Gastrocnemius medialis (tissue), 4 donors: ENCODE measurements around the gene LUC7L3. TPM values are rescaled to one million over a fixed set of nuclear protein-coding genes. Genes with fewer than 3 reads are reported as not detected.

Source experiments
- ATAC-seq, 2 donors: fragments of 150-250 bp; one replicate each; pipeline ENCODE4 v1.9.1; 2016
- DNase-seq, 2 donors: peaks; one replicate each; pipeline ENCODE4 v3.0.0-alpha.2; 2019
- H3K27ac ChIP-seq, 4 donors: fragments of 200-600 bp; sonication (generic); 1 replicate in 1 of 4; 2 replicates in 3 of 4; pipeline ENCODE4 v1.5.1; 2016 to 2018; ENCODE audit warnings: mild to moderate bottlenecking in 2 of 4, moderate library complexity in 1 of 4
- H3K27me3 ChIP-seq, 3 donors: fragments of 200-600 bp; sonication (generic) in 2 of 3; 1 replicate in 1 of 3; 2 replicates in 2 of 3; pipeline versions ENCODE4 v1.5.1 to v1.6.0; 2016 to 2019; ENCODE audit warnings: mild to moderate bottlenecking in 1 of 3, moderate library complexity in 1 of 3
- H3K36me3 ChIP-seq, 2 donors: fragments of 200-600 bp; sonication (generic) in 1 of 2; one replicate each; pipeline ENCODE4 v1.5.1; 2017 to 2018
- H3K4me1 ChIP-seq, 2 donors: fragments of 200-600 bp; sonication (generic) in 1 of 2; one replicate each; pipeline ENCODE4 v1.5.1; 2016 to 2017; ENCODE audit warnings: mild to moderate bottlenecking in 2 of 2
- H3K4me3 ChIP-seq, 4 donors: fragments of 200-600 bp; sonication (generic) in 3 of 4; 1 replicate in 1 of 4; 2 replicates in 3 of 4; pipeline ENCODE4 v1.5.1; 2016 to 2019; ENCODE audit warnings: mild to moderate bottlenecking in 2 of 4
- H3K9me3 ChIP-seq, 3 donors: fragments of 200-600 bp; sonication (generic) in 2 of 3; 1 replicate in 1 of 3; 2 replicates in 2 of 3; pipeline ENCODE4 v1.5.1; 2016 to 2019
- POLR2A ChIP-seq, 2 donors: fragments of 450-650 bp; IDR thresholded peaks; one replicate each; pipeline ENCODE4 v1.6.1; 2017; ENCODE audit warnings: antibody characterized with exemption in 2 of 2, mild to moderate bottlenecking in 2 of 2, moderate library complexity in 2 of 2
- in situ Hi-C, 4 donors: fragments of 200-750 bp; cut with MboI; loops; one replicate each; pipeline versions ENCODE4 v1.15.0 to v1.8.0; 2017; ENCODE audit warnings: low sequenced_read_pairs in 4 of 4
- intact Hi-C: fragments of 100-400 bp; cut with DNase I; formaldehyde crosslinking; loops from one replicate; pipeline ENCODE4 v1.15.1; 2023; ENCODE audit warnings: low total_unique reads
- total RNA-seq, 4 donors: library from RNA; depleted of rRNA; stranded (reverse); fragments of >200 nt; gene quantifications; one replicate each; pipeline versions ENCODE4 v1.1.0 to v1.2.3, GENCODE V29; 2016
- TF ChIP-seq, protein P1 (sequence below), 5 experiments: fragments of 450-650 bp in 3 of 5; fragments of 200-600 bp in 2 of 5; sonication (generic) in 2 of 5; IDR thresholded peaks in 4 of 5; conservative IDR thresholded peaks in 1 of 5; 1 replicate in 4 of 5; 2 replicates in 1 of 5; pipeline ENCODE4 v1.5.1; 2016 to 2019; ENCODE audit warnings: antibody characterized with exemption in 5 of 5, mild to moderate bottlenecking in 3 of 5, moderate library complexity in 3 of 5

The LUC7L3 gene
- total RNA-seq, 4 donors from 2014 or later = 10.4 to 67.3 (median 25.7) TPM

DNA sequence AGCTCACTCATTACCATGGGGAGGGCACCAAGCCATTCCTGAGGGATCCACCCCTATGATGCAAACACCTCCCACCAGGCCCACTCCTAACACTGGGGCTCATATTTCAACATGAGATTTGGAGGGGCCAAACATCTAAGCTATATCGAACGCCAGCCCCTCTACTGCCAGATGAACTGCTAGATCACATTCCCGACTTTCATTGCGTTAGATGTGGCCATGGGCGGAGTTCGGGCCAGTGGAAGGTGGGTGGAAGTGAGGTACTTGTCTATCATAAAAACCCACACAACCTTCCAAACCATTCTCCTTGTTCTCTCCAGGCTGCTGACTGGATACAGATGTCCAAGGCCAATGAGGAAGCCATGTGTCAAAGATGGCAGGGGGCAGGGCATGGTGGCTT, 75.0 kb downstream of the LUC7L3 start:
- in situ Hi-C loops (no loop called here), intact Hi-C loops (no loop called here)
- Histone ChIP-seq H3K36me3 (no peaks in the 10 kb centered on the region), H3K27ac (no peak overlapping the region), H3K4me3 (no peak overlapping the region), H3K9me3 (no peaks in the 10 kb centered on the region), H3K27me3 (no peaks in the 10 kb centered on the region), H3K4me1 (peaks cover 0 to 3% of the 10 kb centered on the region in 2 donors)
- TF ChIP-seq, protein P1, sequence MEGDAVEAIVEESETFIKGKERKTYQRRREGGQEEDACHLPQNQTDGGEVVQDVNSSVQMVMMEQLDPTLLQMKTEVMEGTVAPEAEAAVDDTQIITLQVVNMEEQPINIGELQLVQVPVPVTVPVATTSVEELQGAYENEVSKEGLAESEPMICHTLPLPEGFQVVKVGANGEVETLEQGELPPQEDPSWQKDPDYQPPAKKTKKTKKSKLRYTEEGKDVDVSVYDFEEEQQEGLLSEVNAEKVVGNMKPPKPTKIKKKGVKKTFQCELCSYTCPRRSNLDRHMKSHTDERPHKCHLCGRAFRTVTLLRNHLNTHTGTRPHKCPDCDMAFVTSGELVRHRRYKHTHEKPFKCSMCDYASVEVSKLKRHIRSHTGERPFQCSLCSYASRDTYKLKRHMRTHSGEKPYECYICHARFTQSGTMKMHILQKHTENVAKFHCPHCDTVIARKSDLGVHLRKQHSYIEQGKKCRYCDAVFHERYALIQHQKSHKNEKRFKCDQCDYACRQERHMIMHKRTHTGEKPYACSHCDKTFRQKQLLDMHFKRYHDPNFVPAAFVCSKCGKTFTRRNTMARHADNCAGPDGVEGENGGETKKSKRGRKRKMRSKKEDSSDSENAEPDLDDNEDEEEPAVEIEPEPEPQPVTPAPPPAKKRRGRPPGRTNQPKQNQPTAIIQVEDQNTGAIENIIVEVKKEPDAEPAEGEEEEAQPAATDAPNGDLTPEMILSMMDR (IDR thresholded peaks at IDR 0.05 in 4 of 5, conservative IDR thresholded peaks at IDR 0.05 in 1 of 5) = no peak
- TF ChIP-seq POLR2A (IDR thresholded peaks at IDR 0.05) = no peak
- ATAC-seq (no peak), DNase-seq (no peak)

DNA sequence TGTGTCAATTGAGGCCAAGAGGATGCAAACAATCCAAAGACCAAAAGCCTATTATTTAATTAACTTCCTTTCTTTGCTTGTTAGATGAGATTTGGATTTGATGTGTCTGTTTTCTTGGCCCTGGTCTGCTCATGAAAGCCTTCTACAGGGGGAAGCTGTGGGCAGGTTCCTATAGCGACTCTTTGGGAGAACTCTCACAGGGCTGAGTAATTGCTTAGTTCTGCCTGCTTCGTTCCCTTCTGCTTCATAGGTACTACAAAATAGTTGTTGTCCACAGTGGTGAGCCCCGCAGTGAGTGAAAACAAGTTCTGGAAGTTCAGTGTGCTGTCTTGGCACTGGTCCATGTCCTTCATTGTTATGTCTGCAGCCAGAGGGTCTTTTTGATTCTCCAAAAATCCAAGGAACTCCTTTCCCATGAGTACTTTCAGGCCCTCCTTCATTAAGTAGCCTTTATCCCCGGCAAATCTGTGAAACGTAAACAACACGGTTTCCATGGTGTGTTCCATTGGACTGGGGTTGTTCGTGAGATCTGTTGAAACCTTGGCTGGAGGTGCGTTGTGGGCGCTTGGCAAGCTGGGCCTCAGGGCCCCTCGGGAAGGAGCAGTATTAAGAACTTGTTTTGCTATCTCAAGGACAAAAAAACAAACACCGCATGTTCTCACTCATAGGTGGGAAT, 77.9 kb downstream of the LUC7L3 start:
- DNase-seq = no peak
- Histone ChIP-seq H3K36me3 (no peaks in the 10 kb centered on the region), H3K27me3 (no peaks in the 10 kb centered on the region), H3K4me3 (no peak overlapping the region), H3K4me1 (peaks cover 0 to 3% of the 10 kb centered on the region in 2 donors), H3K9me3 (no peaks in the 10 kb centered on the region), H3K27ac (no peak overlapping the region)
- TF ChIP-seq POLR2A (IDR thresholded peaks at IDR 0.05) = no peak
- TF ChIP-seq, protein P1 (IDR thresholded peaks at IDR 0.05 in 4 of 5, conservative IDR thresholded peaks at IDR 0.05 in 1 of 5) = no peak
- intact Hi-C loops = no loop called here
- in situ Hi-C loops = no loop called here
- ATAC-seq = no peak

DNA sequence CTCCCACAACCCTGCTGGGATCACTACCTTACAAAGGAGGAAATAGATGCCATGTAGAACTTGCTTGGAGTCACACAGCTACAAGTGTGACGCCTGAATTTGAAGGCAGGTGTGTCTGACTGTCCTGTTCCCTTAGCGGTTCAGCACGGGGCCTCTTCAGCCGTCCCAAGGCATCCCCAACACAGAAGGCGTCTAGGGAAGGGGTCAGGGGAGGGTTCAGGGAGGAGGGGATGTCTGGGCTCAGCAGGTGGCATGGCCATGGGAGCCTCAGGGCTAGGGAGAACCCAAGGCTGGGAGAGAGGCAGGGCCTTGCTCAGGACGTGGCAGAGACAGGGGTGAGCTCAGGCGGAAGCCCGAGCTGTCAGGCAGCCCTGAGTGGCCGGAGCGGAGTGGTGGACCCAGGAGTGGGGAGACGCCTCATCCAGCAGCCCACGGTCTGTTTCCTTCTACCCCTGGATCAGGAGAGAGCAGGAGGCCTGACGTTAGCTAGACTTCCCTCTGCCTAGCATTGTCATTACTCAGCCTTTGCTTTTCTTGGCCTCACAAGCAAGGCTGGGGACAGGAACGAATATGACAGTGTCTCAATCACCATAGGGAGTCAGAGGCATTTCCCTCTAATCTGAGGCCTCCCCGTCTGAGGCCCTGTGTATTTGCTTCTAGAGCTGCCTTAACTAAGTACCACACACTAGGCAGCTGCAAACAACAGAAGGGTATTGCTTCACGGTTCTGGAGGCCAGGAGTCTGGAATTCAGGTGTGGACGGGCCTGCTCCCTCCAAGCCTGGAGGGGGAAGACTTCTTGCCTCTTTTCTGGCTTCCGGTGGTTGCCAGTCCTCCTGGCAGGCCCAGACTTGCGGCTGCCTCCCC, 79.3 kb downstream of the LUC7L3 start:
- TF ChIP-seq, protein P1 (IDR thresholded peaks at IDR 0.05 in 4 of 5, conservative IDR thresholded peaks at IDR 0.05 in 1 of 5) = no peak
- no peak for TF ChIP-seq POLR2A (IDR thresholded peaks at IDR 0.05)
- Histone ChIP-seq H3K36me3 (no peaks in the 10 kb centered on the region), H3K27ac (no peak overlapping the region), H3K9me3 (no peaks in the 10 kb centered on the region), H3K27me3 (no peaks in the 10 kb centered on the region), H3K4me1 (peaks cover 0 to 3% of the 10 kb centered on the region in 2 donors), H3K4me3 (no peak overlapping the region)
- DNase-seq (no peak), ATAC-seq (no peak)
- in situ Hi-C loops (no loop called here), intact Hi-C loops (no loop called here)

DNA sequence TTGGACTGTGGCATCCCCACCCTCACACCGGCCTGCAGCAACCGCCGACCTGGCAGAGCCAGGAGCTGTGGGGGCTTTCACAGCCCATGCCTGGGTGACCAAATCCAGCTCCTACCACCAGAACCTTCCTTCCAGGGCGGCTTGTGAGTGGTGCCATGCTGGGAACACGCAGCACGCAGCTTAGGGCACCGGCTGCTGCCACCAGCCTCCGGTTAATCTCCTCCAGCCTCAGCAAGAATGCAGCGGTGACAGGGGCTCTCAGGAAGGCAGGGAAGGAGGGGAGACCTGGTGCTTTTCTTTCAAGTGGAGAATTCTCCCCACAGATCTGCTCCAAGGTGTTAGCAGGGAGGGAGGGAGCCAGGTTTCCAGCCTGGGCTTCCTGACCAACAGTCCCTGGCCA, 80.2 kb downstream of the LUC7L3 start:
- no peaks in the 10 kb centered on the region for H3K36me3 ChIP-seq
- no peak overlapping the region for H3K4me3 ChIP-seq
- no peaks in the 10 kb centered on the region for H3K27me3 ChIP-seq
- TF ChIP-seq, protein P1 (IDR thresholded peaks at IDR 0.05 in 4 of 5, conservative IDR thresholded peaks at IDR 0.05 in 1 of 5) = no peak
- no peak for TF ChIP-seq POLR2A (IDR thresholded peaks at IDR 0.05)
- H3K27ac ChIP-seq = no peak overlapping the region
- DNase-seq (no peak), ATAC-seq (no peak)
- H3K4me1 ChIP-seq = peaks cover 0 to 3% of the 10 kb centered on the region in 2 donors
- no peaks in the 10 kb centered on the region for H3K9me3 ChIP-seq
- in situ Hi-C loops = no loop called here
- intact Hi-C loops = no loop called here
